Skeletal muscle cell (primary cell): ENCODE results near the gene DIPK1B.

Experiments used
- DNase-seq: peaks from one replicate; pipeline ENCODE4 v3.0.0-alpha.2; 2010; ENCODE audit warnings: low read depth
- H3K4me3 ChIP-seq: 2 replicates; pipeline ENCODE4 v1.5.1; 2011; ENCODE audit warnings: low read depth, mild to moderate bottlenecking, control low read depth, low read length, moderate library complexity

Gene DIPK1B

GRCh38 chr9:136672431-136673087 lies 39.8 kb upstream of the DIPK1B start:
- DNase-seq: no peak

GRCh38 chr9:136673088-136673974 lies 39.0 kb upstream of the DIPK1B start:
- DNase-seq: no peak

More at GRCh38 chr9:136672431-136673087, 39.8 kb upstream of the DIPK1B start:
- no peak overlapping the region for H3K4me3 ChIP-seq

GRCh38 chr9:136673975-136674785 lies 38.2 kb upstream of the DIPK1B start:
- DNase-seq: no peak
- H3K4me3 ChIP-seq: no peak overlapping the region

More at GRCh38 chr9:136673088-136673974, 39.0 kb upstream of the DIPK1B start:
- no peak overlapping the region for H3K4me3 ChIP-seq

- no peak for DNase-seq
- H3K4me3 ChIP-seq: no peak overlapping the region
These were observed 37.5 kb upstream of the DIPK1B start for GRCh38 chr9:136674786-136675349.

- no peak for DNase-seq
- H3K4me3 ChIP-seq: no peak overlapping the region
These were observed 36.7 kb upstream of the DIPK1B start for GRCh38 chr9:136675477-136676296.

- DNase-seq: no peak
- H3K4me3 ChIP-seq: no peak overlapping the region
These were observed 36.0 kb upstream of the DIPK1B start for GRCh38 chr9:136676297-136676794.

GRCh38 chr9:136676920-136677686 lies 35.3 kb upstream of the DIPK1B start:
- no peak overlapping the region for H3K4me3 ChIP-seq
- no peak for DNase-seq

GRCh38 chr9:136678034-136678433 lies 34.3 kb upstream of the DIPK1B start:
- no peak overlapping the region for H3K4me3 ChIP-seq
- DNase-seq: no peak

- DNase-seq: no peak
- H3K4me3 ChIP-seq: no peak overlapping the region
These were observed 33.7 kb upstream of the DIPK1B start for GRCh38 chr9:136678624-136679023.

GRCh38 chr9:136679431-136679941 lies 32.9 kb upstream of the DIPK1B start:
- H3K4me3 ChIP-seq: no peak overlapping the region
- no peak for DNase-seq

GRCh38 chr9:136681029-136681428 lies 31.3 kb upstream of the DIPK1B start:
- no peak overlapping the region for H3K4me3 ChIP-seq
- no peak for DNase-seq

GRCh38 chr9:136681945-136682699 lies 30.2 kb upstream of the DIPK1B start:
- H3K4me3 ChIP-seq: no peak overlapping the region
- no peak for DNase-seq

- H3K4me3 ChIP-seq: no peak overlapping the region
- DNase-seq: no peak
These were observed 29.7 kb upstream of the DIPK1B start for GRCh38 chr9:136682710-136683109.

GRCh38 chr9:136683173-136683745 lies 29.1 kb upstream of the DIPK1B start:
- no peak overlapping the region for H3K4me3 ChIP-seq
- no peak for DNase-seq

GRCh38 chr9:136683755-136684154 lies 28.6 kb upstream of the DIPK1B start:
- no peak overlapping the region for H3K4me3 ChIP-seq

GRCh38 chr9:136684339-136684738 lies 28.0 kb upstream of the DIPK1B start:
- DNase-seq: no peak

More at GRCh38 chr9:136683755-136684154, 28.6 kb upstream of the DIPK1B start:
- no peak for DNase-seq

GRCh38 chr9:136684799-136685198 lies 27.6 kb upstream of the DIPK1B start:
- DNase-seq: no peak
- no peak overlapping the region for H3K4me3 ChIP-seq

More at GRCh38 chr9:136684339-136684738, 28.0 kb upstream of the DIPK1B start:
- H3K4me3 ChIP-seq: no peak overlapping the region
